CD4-positive, alpha-beta T cell treated with Interleukin-6 for 4 hours (primary cell): ENCODE data around the gene KDM4C.

Source experiments
- DNase-seq: peaks from one replicate; pipeline ENCODE4 v3.0.0-alpha.2; 2020; ENCODE audit warnings: mixed read lengths

KDM4C gene

DNA sequence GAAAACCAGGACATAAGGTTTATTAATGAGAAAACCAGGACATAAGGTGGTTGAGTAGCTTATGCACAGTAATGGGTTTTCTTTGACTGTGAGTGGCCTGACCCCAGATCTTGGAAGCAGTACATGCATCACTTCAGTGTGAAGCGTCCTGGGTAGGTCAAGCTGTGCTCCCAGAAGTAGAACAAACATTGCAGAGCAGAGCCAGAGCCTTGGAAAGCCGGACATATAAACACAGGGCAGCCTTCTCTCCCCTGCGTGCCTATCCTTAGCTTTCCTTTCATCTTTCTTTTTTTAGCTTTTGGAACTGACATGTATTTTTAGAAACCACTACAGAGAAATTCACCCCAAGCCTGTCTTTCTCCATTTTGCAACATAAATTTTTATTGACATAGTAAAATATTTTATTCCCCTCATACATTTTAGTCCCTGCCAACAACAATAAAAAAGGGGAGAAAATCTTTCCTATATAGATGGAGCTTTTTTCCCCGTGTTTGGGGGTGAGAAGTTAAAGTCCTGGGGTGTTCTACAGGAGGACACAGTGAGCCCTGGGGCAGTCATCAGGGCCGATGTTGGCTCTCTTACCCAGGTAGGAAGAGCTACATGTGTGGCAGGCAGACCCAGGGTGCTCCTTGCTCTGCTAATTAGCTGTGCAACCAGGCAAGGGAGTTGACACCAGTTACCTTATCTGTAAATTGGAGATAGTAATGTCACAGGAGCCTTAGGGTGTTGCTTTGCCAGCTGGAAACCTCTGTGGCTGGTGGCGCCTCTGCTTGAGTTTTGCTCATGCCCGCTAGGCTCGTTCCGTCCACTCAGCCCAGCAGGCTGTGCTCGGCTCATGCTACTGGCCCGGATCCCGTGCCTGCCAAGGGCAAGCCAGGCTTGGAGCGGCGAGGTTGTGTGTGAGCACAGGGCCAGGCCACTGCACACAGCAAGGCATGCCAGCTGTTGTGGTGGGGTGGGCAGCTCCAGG, 389.6 kb downstream of the KDM4C start:
- DNase-seq: no peak

- DNase-seq: no peak
These were observed 390.5 kb downstream of the KDM4C start for GRCh38 chr9:7148243-7148765.

DNA sequence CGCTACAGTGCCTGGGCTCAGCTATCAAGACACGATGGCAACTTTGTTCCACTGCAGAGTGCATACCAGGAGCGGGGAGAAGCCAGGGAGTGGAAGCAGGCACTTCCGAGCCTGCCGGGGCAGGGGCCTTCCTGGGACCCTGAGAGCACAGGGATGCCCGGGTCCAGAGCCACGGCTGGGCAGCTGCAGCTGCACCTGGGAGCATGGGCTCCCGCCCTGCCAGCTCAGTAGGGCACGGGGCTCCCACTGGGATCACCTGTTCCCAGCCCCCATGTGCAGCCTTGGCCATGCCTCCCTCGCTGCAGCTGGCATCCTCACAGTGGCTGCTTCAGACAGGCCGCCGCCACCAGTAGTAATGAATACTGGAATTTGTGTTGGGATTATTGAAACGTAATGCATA, 391.5 kb downstream of the KDM4C start:
- DNase-seq: no peak

DNA sequence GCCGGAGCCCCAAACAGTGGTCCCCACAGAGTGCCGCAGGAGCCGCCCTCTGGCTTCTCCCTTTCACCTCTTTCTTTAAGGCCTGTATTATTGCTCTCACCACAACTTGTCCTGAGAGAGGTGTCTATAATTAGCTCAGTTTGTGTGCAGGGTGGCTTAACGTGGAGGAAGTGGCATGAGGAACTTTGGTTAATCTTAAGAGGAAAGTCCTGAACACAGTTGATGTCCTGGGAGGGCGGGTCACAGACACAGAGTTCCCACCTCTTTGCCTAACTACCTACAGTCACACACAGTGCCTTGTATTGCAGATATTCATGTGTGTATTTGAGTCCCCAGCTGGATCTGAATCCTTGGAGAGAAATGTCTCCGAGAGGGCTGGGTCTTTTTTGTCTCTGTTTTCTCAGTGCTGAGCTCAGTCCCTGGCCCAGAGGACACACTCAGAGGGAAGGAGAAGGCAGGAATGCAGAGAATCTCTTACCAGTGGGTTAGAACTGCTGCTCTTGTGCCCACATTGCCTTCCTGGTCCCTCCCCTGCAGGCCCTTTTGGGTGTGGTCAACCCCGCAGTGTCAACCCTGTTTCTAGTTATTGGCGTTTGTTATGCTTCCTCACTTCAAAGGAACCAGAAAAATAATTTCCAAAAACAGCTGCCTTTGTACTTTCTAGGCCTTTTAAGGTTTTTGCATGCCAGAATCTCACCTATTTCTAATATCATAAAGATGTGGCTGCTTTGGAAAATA, 392.5 kb downstream of the KDM4C start:
- peak; percentile 35 for DNase-seq

DNA sequence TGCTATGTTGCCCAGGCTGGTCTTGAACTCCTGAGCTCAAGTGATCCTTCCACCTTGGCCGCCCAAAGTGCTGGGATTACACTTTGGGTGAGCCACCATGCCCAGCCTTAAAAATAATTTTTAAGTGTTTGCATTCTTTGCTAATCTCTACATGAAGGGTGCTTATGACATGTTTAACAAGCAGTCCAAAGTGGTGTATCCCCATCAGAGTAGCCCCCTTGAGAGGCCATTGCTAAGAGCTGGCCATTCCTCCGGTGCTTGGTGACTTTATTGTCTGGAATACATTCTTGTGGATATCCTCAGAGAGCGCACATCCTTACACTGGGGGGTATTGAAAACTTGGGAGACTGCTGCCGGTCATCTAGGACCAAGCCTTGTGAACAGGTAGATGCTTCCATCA, 395.4 kb downstream of the KDM4C start:
- no peak for DNase-seq

- no peak for DNase-seq
These were observed 395.8 kb downstream of the KDM4C start for GRCh38 chr9:7153566-7153965.

- no peak for DNase-seq
These were observed 396.3 kb downstream of the KDM4C start for GRCh38 chr9:7154003-7154619.

- DNase-seq: no peak
These were observed 396.9 kb downstream of the KDM4C start for GRCh38 chr9:7154650-7155049.

GRCh38 chr9:7161469-7161868, 403.7 kb downstream of the KDM4C start:
- DNase-seq: no peak

- DNase-seq: no peak
These were observed 406.2 kb downstream of the KDM4C start for GRCh38 chr9:7163932-7164331.

DNA sequence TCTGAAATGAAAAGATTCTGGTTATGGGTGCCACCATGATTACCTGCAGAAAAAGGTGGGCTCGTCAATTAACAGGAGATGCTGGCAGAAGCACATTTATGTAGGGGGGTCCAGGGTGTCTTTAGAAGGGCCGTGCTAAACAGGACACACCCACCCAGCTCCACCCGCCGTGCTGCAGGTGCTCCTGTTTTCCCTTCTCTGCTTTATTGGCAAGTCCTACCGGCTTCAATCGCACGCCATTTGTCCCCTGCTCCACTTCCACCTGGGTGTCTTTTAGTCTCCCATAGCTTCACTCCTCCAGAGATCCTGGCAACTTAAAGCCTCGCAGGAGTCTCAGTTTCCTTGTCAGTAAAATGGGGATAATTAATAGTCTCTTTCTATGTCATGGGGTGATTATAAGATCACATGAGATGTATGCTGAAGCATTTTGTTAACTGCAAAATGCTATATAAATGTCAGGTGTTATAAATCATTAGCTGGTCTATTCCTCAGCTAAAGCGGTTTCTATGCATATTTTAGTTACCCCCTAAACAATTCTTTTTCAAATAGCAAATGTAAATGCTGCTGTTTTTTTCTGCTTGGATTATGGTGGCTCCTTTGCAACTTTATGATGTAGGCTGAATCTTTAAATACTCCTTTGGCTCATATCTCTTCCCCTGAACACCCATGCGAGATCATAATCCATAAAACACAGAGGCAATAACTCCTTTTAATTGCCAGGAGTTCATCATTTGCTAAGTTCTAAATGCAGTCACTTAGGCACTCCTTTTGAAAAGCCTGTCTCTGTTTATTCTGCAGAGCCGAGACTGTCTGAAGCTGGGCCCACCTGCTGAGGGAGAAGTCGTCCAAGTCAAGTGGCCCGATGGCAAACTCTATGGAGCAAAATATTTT, 406.9 kb downstream of the KDM4C start:
- no peak for DNase-seq

GRCh38 chr9:7165331-7165975, 407.7 kb downstream of the KDM4C start:
- DNase-seq: no peak

DNA sequence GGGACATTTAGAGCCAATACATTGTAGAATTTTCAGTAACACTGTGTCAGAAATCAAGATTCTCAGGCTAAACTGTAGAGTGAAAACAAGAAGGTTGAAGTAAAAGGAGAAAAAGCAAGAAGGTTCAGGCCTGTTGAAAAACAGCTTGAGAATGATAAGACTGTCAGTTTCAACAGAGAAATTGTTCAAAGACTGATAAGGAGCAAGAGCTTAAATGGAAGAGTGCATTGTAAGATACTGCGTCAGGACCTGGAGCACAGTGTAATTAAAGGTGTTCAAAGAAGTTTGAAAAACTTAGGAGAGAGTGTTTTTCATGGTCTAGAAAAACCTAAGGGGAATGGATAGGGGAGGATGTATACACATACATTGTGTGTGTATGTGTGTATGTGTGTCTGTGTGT, 408.3 kb downstream of the KDM4C start:
- no peak for DNase-seq

DNA sequence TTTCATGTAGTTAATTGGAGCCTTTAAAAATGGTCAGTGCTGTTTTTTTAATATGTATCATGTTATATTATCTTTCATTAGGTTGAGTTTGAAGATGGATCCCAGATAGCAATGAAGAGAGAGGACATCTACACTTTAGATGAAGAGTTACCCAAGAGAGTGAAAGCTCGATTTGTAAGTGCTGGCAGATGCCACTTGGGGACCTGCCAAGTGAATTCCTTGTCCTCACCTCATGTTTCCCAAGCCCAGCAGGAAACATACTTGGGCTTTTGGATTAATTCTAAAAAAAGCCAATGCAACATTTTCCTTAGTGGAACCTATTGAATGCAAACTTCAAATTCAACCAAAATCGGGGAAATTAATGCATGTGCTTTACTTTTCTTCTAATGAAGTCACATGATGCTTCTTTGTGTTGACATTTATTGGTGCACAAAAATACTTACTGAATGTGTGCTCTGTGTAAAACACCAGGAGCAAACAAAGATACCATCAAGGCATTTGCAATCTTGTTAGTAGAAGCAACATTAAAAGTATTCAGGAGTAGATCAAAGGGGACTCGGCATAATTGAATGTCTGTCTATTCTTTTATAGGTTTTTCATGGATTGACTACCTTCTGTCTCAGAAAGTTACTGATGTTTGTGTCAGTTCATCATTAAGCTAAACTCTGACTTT, 412.1 kb downstream of the KDM4C start:
- no peak for DNase-seq

DNA sequence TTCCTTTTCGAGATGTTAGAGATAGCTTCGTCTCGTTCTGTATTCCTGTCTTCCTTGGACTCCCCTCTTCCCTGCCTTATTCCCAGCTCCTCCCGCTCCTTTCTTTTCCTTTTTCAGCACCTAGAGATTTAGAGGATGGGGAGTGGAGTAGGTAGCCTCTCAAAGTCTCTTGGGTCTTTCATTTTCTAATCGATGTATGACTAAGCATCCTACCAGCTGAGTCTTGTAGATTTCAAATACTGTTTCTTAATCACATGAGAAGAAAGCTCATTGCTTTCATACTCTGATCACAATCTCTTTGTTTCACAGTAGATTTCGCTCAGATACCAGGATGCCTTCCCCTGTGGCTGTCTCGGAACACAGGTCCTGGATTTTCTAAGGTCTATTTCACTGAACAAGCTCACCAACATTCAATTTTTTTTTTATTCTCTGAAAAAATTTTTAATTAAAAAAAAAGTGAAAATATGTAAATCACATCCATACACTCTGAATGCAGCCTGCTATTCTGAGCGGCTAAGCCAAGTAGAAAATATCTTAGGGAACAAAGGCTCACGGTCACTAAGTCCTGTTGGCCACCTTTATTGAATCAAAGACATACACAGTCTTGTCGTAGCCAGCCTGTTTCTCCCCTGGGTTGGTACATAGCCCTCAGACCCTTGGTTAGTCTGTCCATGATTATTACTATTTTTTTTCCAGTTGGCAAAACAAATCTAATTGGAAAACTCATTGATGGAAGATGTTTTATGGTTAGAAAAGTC, 413.8 kb downstream of the KDM4C start:
- no peak for DNase-seq

- no peak for DNase-seq
These were observed 414.7 kb downstream of the KDM4C start for GRCh38 chr9:7172154-7173115.

GRCh38 chr9:7173139-7173538, 415.4 kb downstream of the KDM4C start:
- DNase-seq: no peak

- DNase-seq: no peak
These were observed 416.5 kb downstream of the KDM4C start for GRCh38 chr9:7174301-7174700.

DNA sequence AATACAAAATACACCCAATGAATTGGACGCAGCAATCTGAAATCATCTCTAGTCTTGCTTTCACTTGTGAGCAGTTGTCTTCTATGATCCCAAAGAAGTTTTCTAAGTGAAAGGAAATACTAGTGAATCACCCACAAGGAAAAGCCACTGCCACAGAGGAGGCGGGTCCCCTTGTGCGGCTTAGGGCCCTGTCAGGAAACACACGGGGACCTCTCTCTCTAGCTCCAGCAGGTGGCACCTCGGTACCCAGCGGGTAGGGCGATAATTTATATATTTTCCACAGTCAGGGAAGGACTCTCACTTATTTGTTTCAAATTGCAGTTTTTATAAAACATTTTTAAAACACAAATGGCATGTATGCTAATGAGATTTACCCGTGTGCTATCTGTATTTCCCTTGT, 417.1 kb downstream of the KDM4C start:
- DNase-seq: no peak
